ENCODE data around the gene NT5DC4. TPM values are rescaled to one million over a fixed set of nuclear protein-coding genes. Genes with fewer than 3 reads are reported as not detected.
A peak's percentile ranks its signal among the peaks of the same experiment; 100 is the strongest.

Gene NT5DC4
- total RNA-seq, 1 experiment from 2014 or later: 0.04 TPM

- H3K27me3 ChIP-seq (ENCODE audit: low read length): no peaks in the 10 kb centered on the region
- no TSS peak for BruUV-seq (replicated peaks)
- no peak overlapping the region for H3K4me2 ChIP-seq (ENCODE audit: low read length)
Observed at GRCh38 chr2:112782234-112782799, 61.5 kb downstream of the NT5DC4 start.

GRCh38 chr2:112783187-112783714 is 62.4 kb downstream of the NT5DC4 start:
- no peak overlapping the region for H3K27ac ChIP-seq (ENCODE audit: low read length)
- H3K9ac ChIP-seq (ENCODE audit: low read length): no peak overlapping the region
- H3K9me3 ChIP-seq (ENCODE audit: low read length): no peaks in the 10 kb centered on the region
- no peaks in the 10 kb centered on the region for H3K79me2 ChIP-seq (ENCODE audit: low read length)
- H3K4me3 ChIP-seq (ENCODE audit: low read length): no peak overlapping the region
- no peaks in the 10 kb centered on the region for H3F3A ChIP-seq (ENCODE audit: low read length, unreplicated experiment)
- H3K4me1 ChIP-seq (ENCODE audit: insufficient read depth, low read length): peaks cover 26% of the 10 kb centered on the region
- no peaks in the 10 kb centered on the region for H3K36me3 ChIP-seq (ENCODE audit: low read depth, low read length)
- BruUV-seq (replicated peaks): no TSS peak
- intact Hi-C loops (cut with micrococcal nuclease): no loop called here
- no peaks in the 10 kb centered on the region for H3K9me2 ChIP-seq (replicated peaks; ENCODE audit: low read length)
- POLR2A ChIA-PET (ENCODE audit: unreplicated experiment): no interaction called here
- ATAC-seq (no peak), DNase-seq (no peak)
- no peak overlapping the region for H2AFZ ChIP-seq (ENCODE audit: low read length)
- H4K20me1 ChIP-seq (ENCODE audit: low read length): no peaks in the 10 kb centered on the region
- no peak for TF ChIP-seq EZH2phosphoT487 (IDR thresholded peaks at IDR 0.05; ENCODE audit: borderline replicate concordance, low read length)
- no peak for TF ChIP-seq EZH2 (IDR thresholded peaks at IDR 0.05; ENCODE audit: low read length, unreplicated experiment)
- TF ChIP-seq CTCF (conservative IDR thresholded peaks at IDR 0.05; ENCODE audit: low read depth, low read length): no peak
- peak overlapping the region; percentile 71 for H3K4me2 ChIP-seq (ENCODE audit: low read length)
- no peaks in the 10 kb centered on the region for H3K27me3 ChIP-seq (ENCODE audit: low read length)
- CTCF ChIA-PET: no interaction called here

More at GRCh38 chr2:112782234-112782799, 61.5 kb downstream of the NT5DC4 start:
- Histone ChIP-seq H3K4me3 (ENCODE audit: low read length) (no peak overlapping the region), H2AFZ (ENCODE audit: low read length) (no peak overlapping the region), H3K27ac (ENCODE audit: low read length) (no peak overlapping the region), H3K9me3 (ENCODE audit: low read length) (no peaks in the 10 kb centered on the region), H4K20me1 (ENCODE audit: low read length) (no peaks in the 10 kb centered on the region), H3F3A (ENCODE audit: low read length, unreplicated experiment) (no peaks in the 10 kb centered on the region), H3K36me3 (ENCODE audit: low read depth, low read length) (no peaks in the 10 kb centered on the region), H3K79me2 (ENCODE audit: low read length) (no peaks in the 10 kb centered on the region), H3K4me1 (ENCODE audit: insufficient read depth, low read length) (peaks cover 21% of the 10 kb centered on the region), H3K9me2 (replicated peaks; ENCODE audit: low read length) (no peaks in the 10 kb centered on the region), H3K9ac (ENCODE audit: low read length) (no peak overlapping the region)
- intact Hi-C loops (cut with micrococcal nuclease): no loop called here
- TF ChIP-seq CTCF (conservative IDR thresholded peaks at IDR 0.05; ENCODE audit: low read depth, low read length) (no peak), EZH2 (IDR thresholded peaks at IDR 0.05; ENCODE audit: low read length, unreplicated experiment) (no peak), EZH2phosphoT487 (IDR thresholded peaks at IDR 0.05; ENCODE audit: borderline replicate concordance, low read length) (no peak)
- CTCF ChIA-PET: no interaction called here
- ATAC-seq (no peak), DNase-seq (no peak)
- POLR2A ChIA-PET (ENCODE audit: unreplicated experiment): no interaction called here

All from PC-3 (cell line).